Colon (tissue), 2 donors: Measurements from ENCODE around the gene SH3BP2.

Source experiments
- FAIRE-seq: peaks from 2 replicates; lab custom pipeline; 2012; peaks lifted over from hg19 to GRCh38; lab: Jason Lieb, UNC
- donor health status: control.
- donor health status: control.

SH3BP2 gene

GRCh38 chr4:2790583-2791517 lies 2.0 kb upstream of the SH3BP2 start:
- FAIRE-seq = no peak

- no peak for FAIRE-seq
Measured at GRCh38 chr4:2791518-2792395, 1.1 kb upstream of the SH3BP2 start.

- no peak for FAIRE-seq
Measured at GRCh38 chr4:2792396-2792710, 532 bp upstream of the SH3BP2 start.

GRCh38 chr4:2793586-2794485 lies 951 bp downstream of the SH3BP2 start:
- no peak for FAIRE-seq

GRCh38 chr4:2794486-2795299 lies 1.8 kb downstream of the SH3BP2 start:
- no peak for FAIRE-seq

GRCh38 chr4:2795300-2795892 lies 2.5 kb downstream of the SH3BP2 start:
- no peak for FAIRE-seq

- no peak for FAIRE-seq
Measured at GRCh38 chr4:2795893-2796848, 3.3 kb downstream of the SH3BP2 start.

- no peak for FAIRE-seq
Measured at GRCh38 chr4:2796849-2797544, 4.1 kb downstream of the SH3BP2 start.

- FAIRE-seq = no peak
Measured at GRCh38 chr4:2797545-2798305, 4.8 kb downstream of the SH3BP2 start.

GRCh38 chr4:2798399-2799223 lies 5.7 kb downstream of the SH3BP2 start:
- FAIRE-seq = no peak

- no peak for FAIRE-seq
Measured at GRCh38 chr4:2799224-2799911, 6.5 kb downstream of the SH3BP2 start.

GRCh38 chr4:2799971-2800690 lies 7.2 kb downstream of the SH3BP2 start:
- no peak for FAIRE-seq

- no peak for FAIRE-seq
Measured at GRCh38 chr4:2800691-2801596, 8.1 kb downstream of the SH3BP2 start.

- no peak for FAIRE-seq
Measured at GRCh38 chr4:2802618-2803531, 10.0 kb downstream of the SH3BP2 start.
